ENCODE results near the gene IDH3G. TPM values are rescaled to one million over a fixed set of nuclear protein-coding genes. Genes with fewer than 3 reads are reported as not detected.

Gene IDH3G
- total and polyA plus RNA-seq, 5 donors = 60.6 to 68.6 (median 66.9) TPM

DNA sequence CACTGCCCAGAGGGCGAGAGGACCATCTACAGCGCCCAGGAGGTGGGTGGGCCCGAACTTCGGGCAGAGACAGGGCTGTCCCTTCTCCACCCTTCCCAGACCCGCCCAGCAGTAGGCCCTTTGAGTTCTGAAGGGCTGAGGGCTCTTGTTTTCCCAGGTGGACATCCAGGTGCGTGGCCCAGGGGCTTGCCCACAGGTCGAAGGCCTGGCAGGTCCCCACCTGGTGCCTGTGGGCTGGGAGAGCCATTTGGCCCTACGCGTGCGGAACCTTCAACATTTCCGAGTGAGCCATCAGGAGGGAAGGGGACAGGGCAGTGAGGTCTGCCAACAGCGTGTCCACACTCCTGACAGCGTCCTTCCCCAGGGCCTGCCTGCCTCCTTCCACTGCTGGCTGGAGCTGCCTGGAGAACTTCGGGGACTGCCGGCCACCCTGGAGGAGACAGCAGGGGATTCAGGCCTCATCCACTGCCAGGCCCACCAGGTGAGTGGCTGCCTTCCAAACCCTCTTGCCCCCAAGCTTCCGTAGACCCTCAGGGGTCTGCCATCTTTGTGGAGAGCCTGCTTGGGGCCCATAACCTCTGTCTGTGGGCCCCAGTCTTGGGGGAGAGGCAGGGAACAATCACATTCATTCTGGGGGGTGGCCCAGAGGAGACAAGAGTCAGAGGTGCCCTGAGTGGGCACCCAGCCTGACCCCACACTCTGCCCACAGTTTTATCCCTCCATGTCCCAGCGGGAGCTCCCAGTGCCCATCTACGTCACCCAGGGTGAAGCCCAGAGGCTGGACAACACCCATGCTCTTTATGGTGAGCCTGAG lies 23.4 kb downstream of the IDH3G start:
- no peaks in the 10 kb centered on the region for H3K27me3 ChIP-seq (ENCODE audit: control insufficient read depth, insufficient read depth)
- ATAC-seq (no peak), DNase-seq (no peak)
- no peak overlapping the region for H3K27ac ChIP-seq (ENCODE audit: low read length)
- WGBS = 89% methylated on average over 18 of the region's 18 CpGs
- no peaks in the 10 kb centered on the region for H3K4me1 ChIP-seq (ENCODE audit: control insufficient read depth, insufficient read depth, low read length)
- no peaks in the 10 kb centered on the region for H3K9me3 ChIP-seq (ENCODE audit: control insufficient read depth, low read length)
- intact Hi-C loops (cut with DNase I) = no loop called here
- no peak overlapping the region for H3K4me3 ChIP-seq (ENCODE audit: low read length)

DNA sequence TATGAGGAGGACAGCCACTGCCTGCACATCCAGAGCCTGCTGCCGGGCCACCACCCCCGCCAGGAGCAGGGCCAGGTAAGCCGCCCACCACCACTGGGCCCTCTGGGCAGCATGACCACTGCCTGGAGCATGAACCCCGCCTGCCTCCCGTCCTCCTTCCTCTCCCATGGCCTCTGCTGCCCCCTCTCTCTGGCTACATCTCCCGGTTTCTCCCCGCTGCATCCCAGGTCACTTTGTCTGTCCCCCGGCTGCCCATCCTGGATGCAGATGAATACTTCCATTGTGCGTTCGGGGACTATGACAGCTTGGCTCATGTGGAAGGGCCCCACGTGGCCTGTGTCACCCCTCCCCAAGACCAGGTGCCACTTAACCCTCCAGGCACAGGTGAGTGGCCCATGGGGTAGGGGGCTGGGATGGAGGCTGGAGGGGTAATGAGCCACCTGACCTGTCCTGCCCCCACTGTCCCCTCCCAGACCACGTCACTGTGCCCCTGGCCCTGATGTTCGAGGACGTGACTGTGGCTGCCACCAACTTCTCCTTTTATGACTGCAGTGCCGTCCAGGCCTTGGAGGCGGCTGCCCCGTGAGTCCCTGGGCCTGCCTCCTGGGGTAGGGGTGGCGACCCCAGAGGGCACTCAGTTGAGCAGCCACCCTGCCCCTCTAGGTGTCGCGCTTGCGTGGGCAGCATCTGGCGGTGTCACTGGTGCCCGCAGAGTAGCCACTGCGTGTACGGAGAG lies 24.1 kb downstream of the IDH3G start:
- Histone ChIP-seq H3K27me3 (ENCODE audit: control insufficient read depth, insufficient read depth) (no peaks in the 10 kb centered on the region), H3K4me1 (ENCODE audit: control insufficient read depth, insufficient read depth, low read length) (no peaks in the 10 kb centered on the region), H3K27ac (ENCODE audit: low read length) (no peak overlapping the region), H3K9me3 (ENCODE audit: control insufficient read depth, low read length) (no peaks in the 10 kb centered on the region), H3K4me3 (ENCODE audit: low read length) (no peak overlapping the region)
- ATAC-seq (no peak), DNase-seq (peak in 2 of 3 donors; percentile 28 to 50)
- intact Hi-C loops (cut with DNase I) = loop anchor here in 2 of 4 donors (10.0 kb wide), 1 partner anchor 185 kb away; no protein-coding TSS in a partner anchor
- 84% methylated on average over 25 of the region's 25 CpGs for WGBS

DNA sequence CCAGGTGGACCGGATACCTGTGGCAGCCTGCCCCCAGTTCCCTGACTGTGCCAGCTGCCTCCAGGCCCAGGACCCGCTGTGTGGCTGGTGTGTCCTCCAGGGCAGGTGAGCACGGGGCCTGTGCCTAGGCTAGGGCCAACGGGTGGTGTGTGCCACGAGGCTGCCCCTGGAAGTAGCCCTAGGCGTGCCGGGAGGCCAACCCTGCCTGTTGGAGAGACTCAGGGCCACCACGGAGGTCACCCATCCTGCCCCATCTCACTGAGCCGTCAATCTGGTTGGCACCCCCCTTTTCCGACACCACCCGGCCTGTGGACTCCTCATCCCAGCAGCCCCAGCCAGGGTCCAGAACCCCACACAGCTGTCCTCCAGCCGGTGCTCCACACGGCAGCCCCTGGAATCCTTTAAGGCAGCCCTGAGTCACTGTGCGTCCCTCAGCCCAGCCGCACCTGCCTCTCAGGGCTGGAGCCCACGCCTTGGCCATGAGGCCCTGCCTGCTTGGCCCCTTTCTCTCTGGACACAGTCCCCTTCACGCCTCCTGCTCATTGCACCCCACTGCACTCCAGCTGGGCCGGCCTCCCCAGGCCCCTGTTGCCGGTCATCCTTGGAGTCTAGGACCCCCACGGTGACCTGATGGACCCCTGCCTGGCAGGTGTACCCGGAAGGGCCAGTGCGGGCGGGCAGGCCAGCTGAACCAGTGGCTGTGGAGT lies 24.9 kb downstream of the IDH3G start:
- intact Hi-C loops (cut with DNase I) = loop anchor here in 2 of 4 donors (10.0 kb wide), 1 partner anchor 185 kb away; no protein-coding TSS in a partner anchor
- Histone ChIP-seq H3K27ac (ENCODE audit: low read length) (no peak overlapping the region), H3K4me1 (ENCODE audit: control insufficient read depth, insufficient read depth, low read length) (no peaks in the 10 kb centered on the region), H3K4me3 (ENCODE audit: low read length) (no peak overlapping the region), H3K9me3 (ENCODE audit: control insufficient read depth, low read length) (no peaks in the 10 kb centered on the region), H3K27me3 (ENCODE audit: control insufficient read depth, insufficient read depth) (no peaks in the 10 kb centered on the region)
- WGBS = 84% methylated on average over 23 of the region's 23 CpGs
- DNase-seq (peak in 1 of 3 donors; percentile 46), ATAC-seq (no peak)

DNA sequence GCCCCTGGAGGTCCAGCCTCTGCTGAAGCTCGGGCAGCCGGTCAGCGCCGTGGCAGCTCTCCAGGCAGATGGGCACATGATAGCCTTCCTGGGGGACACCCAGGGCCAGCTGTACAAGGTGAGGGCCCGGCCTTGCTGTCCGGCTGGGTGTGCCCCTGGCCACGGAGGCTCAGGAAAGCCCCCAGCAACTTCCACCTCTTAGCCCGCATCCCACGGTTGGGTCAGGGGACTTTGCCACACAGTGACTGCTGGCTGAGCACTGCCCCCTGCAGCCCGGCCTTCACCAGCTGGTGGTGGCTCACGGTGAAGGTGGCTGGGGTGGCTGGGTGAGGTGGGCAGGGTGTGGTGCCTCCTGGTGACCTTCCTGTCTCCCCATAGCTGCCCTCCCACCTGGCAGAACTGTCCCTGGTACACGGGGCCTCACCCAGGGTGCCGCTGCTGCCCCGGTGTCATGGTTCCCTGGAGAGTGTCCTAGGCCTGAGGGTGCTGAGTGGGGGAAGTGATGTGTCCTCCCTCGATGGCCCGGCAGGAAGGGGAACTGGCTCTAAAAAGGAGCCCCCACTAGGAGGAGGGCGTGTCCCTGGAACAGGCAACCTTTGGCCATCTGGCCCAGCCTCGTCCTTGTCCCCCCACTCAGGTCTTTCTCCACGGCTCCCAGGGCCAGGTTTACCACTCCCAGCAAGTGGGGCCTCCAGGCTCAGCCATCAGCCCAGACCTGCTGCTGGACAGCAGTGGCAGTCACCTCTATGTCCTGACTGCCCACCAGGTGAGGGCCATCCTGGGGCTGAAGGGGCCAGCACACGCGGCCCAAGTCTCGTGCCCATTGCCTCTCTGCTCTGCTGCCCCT lies 25.6 kb downstream of the IDH3G start:
- WGBS = 75% methylated on average over 22 of the region's 22 CpGs

DNA sequence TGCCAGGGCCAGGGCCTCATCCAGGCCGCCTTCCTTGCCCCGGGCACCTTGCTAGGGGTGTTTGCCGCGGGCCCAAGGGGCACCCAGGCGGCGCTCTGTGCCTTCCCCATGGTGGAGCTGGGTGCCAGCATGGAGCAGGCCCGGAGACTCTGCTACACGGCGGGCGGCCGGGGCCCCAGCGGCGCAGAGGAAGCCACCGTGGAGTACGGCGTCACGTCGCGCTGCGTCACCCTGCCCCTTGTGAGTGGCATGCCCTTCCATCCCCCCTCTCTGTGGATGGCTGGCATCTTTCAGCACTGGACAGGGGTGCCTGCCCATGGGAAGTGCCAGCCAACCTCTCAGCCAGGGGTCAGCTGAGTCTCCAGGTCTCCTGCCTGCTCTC lies 26.5 kb downstream of the IDH3G start:
- H3K4me1 ChIP-seq (ENCODE audit: control insufficient read depth, insufficient read depth, low read length) = no peaks in the 10 kb centered on the region
- no peak for ATAC-seq
- H3K27me3 ChIP-seq (ENCODE audit: control insufficient read depth, insufficient read depth) = no peaks in the 10 kb centered on the region
- intact Hi-C loops (cut with DNase I) = loop anchor here in 2 of 4 donors (10.0 kb wide), 1 partner anchor 187 kb away; no protein-coding TSS in a partner anchor
- peak in 1 of 3 donors; percentile 49 for DNase-seq
- WGBS = 95% methylated on average over 20 of the region's 20 CpGs
- H3K4me3 ChIP-seq (ENCODE audit: low read length) = no peak overlapping the region
- H3K27ac ChIP-seq (ENCODE audit: low read length) = no peak overlapping the region
- no peaks in the 10 kb centered on the region for H3K9me3 ChIP-seq (ENCODE audit: control insufficient read depth, low read length)

More for the DNA sequence above, 25.6 kb downstream of the IDH3G start:
- intact Hi-C loops (cut with DNase I) = loop anchor here in 2 of 4 donors (10.0 kb wide), 1 partner anchor 186 kb away; no protein-coding TSS in a partner anchor
- H3K27ac ChIP-seq (ENCODE audit: low read length) = no peak overlapping the region
- ATAC-seq = no peak
- DNase-seq = peak; percentile 12 to 60 (median 46)
- H3K4me3 ChIP-seq (ENCODE audit: low read length) = no peak overlapping the region
- no peaks in the 10 kb centered on the region for H3K9me3 ChIP-seq (ENCODE audit: control insufficient read depth, low read length)
- no peaks in the 10 kb centered on the region for H3K27me3 ChIP-seq (ENCODE audit: control insufficient read depth, insufficient read depth)
- no peaks in the 10 kb centered on the region for H3K4me1 ChIP-seq (ENCODE audit: control insufficient read depth, insufficient read depth, low read length)

DNA sequence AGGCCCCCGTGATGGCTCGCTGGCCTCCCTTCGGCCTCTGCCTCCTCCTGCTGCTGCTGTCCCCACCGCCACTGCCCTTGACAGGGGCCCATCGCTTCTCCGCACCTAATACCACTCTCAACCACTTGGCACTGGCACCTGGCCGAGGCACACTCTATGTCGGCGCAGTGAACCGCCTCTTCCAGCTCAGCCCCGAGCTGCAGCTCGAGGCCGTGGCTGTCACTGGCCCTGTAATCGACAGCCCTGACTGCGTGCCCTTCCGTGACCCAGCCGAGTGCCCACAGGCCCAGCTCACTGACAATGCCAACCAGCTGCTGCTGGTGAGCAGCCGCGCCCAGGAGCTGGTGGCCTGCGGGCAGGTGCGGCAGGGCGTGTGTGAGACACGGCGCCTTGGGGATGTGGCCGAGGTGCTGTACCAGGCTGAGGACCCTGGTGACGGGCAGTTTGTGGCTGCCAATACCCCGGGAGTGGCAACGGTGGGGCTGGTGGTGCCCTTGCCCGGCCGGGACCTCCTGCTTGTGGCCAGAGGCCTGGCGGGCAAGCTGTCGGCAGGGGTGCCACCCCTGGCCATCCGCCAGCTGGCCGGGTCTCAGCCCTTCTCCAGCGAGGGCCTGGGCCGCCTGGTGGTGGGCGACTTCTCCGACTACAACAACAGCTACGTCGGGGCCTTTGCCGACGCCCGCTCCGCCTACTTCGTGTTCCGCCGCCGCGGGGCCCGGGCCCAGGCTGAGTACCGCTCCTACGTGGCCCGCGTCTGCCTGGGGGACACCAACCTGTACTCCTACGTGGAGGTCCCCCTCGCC lies 27.1 kb downstream of the IDH3G start:
- intact Hi-C loops (cut with DNase I) = loop anchor here in 2 of 4 donors (10.0 kb wide), 1 partner anchor 188 kb away; no protein-coding TSS in a partner anchor
- Histone ChIP-seq H3K4me1 (ENCODE audit: control insufficient read depth, insufficient read depth, low read length) (no peaks in the 10 kb centered on the region), H3K27ac (ENCODE audit: low read length) (no peak overlapping the region), H3K27me3 (ENCODE audit: control insufficient read depth, insufficient read depth) (no peaks in the 10 kb centered on the region), H3K4me3 (ENCODE audit: low read length) (no peak overlapping the region), H3K9me3 (ENCODE audit: control insufficient read depth, low read length) (no peaks in the 10 kb centered on the region)
- ATAC-seq (no peak), DNase-seq (peak; percentile 24 to 62 (median 35))
- WGBS = 88% methylated on average over 56 of the region's 56 CpGs

DNA sequence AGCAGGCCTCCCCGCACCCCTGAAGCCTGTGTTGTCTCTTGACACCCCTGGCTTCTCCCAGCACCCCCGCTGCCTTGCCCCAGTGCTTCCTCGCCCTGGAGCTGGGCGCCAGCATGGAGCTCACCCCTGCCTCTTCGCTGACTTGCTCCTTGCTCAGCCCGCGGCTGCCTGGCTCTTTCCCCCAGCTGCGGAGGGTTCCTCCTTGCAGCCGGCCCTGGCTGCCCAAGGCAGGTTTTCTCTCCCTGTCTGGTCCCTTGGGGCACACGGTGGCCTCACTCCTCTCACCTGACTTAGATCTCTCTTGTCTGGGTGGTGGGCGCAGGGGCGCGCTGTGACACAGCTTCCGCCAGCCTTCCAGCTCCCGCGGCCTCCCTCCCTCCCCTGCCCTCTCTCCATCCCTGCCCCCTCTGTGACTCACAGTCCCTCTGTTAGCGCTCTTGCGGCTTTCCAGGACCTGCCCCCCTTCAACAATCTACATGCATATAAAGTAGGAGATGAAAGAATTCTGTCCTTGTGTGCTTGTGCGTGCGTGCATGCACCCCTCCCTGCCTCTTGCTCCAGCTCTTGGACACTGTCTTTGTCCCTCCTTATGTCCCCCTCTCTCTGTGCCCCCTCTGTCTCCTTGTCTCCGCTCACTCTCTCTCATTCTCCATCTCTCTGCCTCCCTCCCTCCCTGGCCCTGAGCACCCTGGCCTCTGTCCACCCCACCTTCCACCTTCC lies 27.9 kb downstream of the IDH3G start:
- intact Hi-C loops (cut with DNase I) = loop anchor here in 2 of 4 donors (10.0 kb wide), 1 partner anchor 189 kb away; no protein-coding TSS in a partner anchor

DNA sequence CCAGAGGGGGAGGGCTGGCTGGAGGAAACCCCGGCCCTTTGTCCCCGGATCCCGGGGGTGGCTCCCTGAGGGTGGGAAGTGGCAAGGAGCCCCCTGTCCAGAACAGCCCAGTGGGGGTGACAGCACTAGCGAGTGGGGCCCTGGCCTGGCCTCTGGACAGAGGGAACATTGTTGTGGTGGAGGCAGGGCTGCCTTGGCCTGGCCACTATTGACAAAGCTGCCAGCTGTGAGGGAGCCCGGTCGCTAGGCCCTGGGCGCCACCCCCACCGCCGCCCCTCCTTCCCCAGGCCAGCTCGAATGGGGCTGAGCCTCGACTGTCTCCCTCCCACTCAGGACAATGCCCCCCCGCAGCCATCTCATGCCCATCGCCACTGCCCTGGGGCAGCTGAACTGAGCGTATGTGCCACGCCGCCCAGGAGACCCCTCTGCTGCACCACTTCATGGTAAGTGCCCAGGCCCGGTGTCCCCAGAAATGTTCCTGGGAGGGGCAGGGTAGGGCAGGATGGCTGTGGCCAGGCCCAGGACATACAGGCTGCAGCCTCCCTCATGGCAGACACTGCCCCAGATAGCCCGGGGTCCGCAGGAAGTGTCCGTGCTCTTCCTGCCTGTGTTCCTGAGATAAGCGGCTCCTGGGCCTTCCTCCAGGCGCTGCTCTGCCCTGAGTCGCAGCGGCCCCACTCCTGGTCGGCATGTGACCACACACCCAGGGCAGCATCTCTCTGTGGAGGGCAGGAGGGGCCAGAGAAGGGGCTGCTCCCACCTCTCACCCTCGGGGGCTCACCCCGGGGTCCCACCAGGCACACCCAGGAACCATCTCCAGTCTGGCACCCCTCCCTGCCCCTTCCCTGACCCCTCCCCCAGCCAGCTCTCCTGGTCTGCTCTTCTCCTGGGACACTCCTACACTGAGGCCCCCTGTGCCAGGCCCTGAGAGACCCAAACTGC lies 28.8 kb downstream of the IDH3G start:
- H3K27me3 ChIP-seq (ENCODE audit: control insufficient read depth, insufficient read depth) = no peaks in the 10 kb centered on the region
- H3K9me3 ChIP-seq (ENCODE audit: control insufficient read depth, low read length) = no peaks in the 10 kb centered on the region
- no peaks in the 10 kb centered on the region for H3K4me1 ChIP-seq (ENCODE audit: control insufficient read depth, insufficient read depth, low read length)
- intact Hi-C loops (cut with DNase I) = loop anchor here in 3 of 4 donors (2.0 to 10.0 kb wide), 2 partner anchors 187 to 189 kb away; no protein-coding TSS in a partner anchor
- H3K27ac ChIP-seq (ENCODE audit: low read length) = peak overlapping the region; percentile 49
- H3K4me3 ChIP-seq (ENCODE audit: low read length) = peak overlapping the region; percentile 20
- 28% methylated on average over 22 of the region's 27 CpGs for WGBS
- peak; percentile 62 to 69 for ATAC-seq
- DNase-seq = peak; percentile 39 to 82 (median 72)

More for the DNA sequence above, 27.9 kb downstream of the IDH3G start:
- Histone ChIP-seq H3K9me3 (ENCODE audit: control insufficient read depth, low read length) (no peaks in the 10 kb centered on the region), H3K4me3 (ENCODE audit: low read length) (peak overlapping the region; percentile 20), H3K4me1 (ENCODE audit: control insufficient read depth, insufficient read depth, low read length) (no peaks in the 10 kb centered on the region), H3K27me3 (ENCODE audit: control insufficient read depth, insufficient read depth) (no peaks in the 10 kb centered on the region), H3K27ac (ENCODE audit: low read length) (peak overlapping the region; percentile 49)
- ATAC-seq (peak in 1 of 2 donors; percentile 6), DNase-seq (peak; percentile 29 to 63 (median 49))
- WGBS = 35% methylated on average over 21 of the region's 21 CpGs

Measured in right cardiac atrium (tissue), 5 donors.